ENCODE results near the gene TBXA2R.
"Not testable (repeated sequence)": the region's sequence is repeated elsewhere in the genome, so short reads cannot be mapped to it uniquely, and the experiment has no call there.

TBXA2R gene

GRCh38 chr19:3637621-3638020 lies 30.9 kb upstream of the TBXA2R start:
- Histone ChIP-seq H3K36me3 (ENCODE audit: insufficient read depth, low read length) (peaks cover 34% of the 10 kb centered on the region), H3K4me1 (ENCODE audit: insufficient read depth, low read length) (no peaks in the 10 kb centered on the region), H3K9ac (ENCODE audit: low read length) (no peak overlapping the region), H3K27ac (ENCODE audit: low read depth, low read length) (no peak overlapping the region), H3K4me3 (ENCODE audit: low read depth in 1 of 2, low read length in 2 of 2) (no peak overlapping the region), H3K27me3 (ENCODE audit: control insufficient read depth in 1 of 2, insufficient read depth in 2 of 2, low read length in 2 of 2) (no peaks in the 10 kb centered on the region), H3K9me3 (ENCODE audit: low read length) (no peaks in the 10 kb centered on the region)

GRCh38 chr19:3636962-3637361 lies 30.3 kb upstream of the TBXA2R start:
- Histone ChIP-seq H3K36me3 (ENCODE audit: insufficient read depth, low read length) (peaks cover 28% of the 10 kb centered on the region), H3K4me3 (ENCODE audit: low read depth in 1 of 2, low read length in 2 of 2) (no peak overlapping the region), H3K9ac (ENCODE audit: low read length) (no peak overlapping the region), H3K4me1 (ENCODE audit: insufficient read depth, low read length) (no peaks in the 10 kb centered on the region), H3K9me3 (ENCODE audit: low read length) (no peaks in the 10 kb centered on the region), H3K27ac (ENCODE audit: low read depth, low read length) (no peak overlapping the region), H3K27me3 (ENCODE audit: control insufficient read depth in 1 of 2, insufficient read depth in 2 of 2, low read length in 2 of 2) (no peaks in the 10 kb centered on the region)

GRCh38 chr19:3636506-3636905 lies 29.8 kb upstream of the TBXA2R start:
- no peak overlapping the region for H3K9ac ChIP-seq (ENCODE audit: low read length)
- no peaks in the 10 kb centered on the region for H3K4me1 ChIP-seq (ENCODE audit: insufficient read depth, low read length)
- peaks cover 28% of the 10 kb centered on the region for H3K36me3 ChIP-seq (ENCODE audit: insufficient read depth, low read length)
- H3K9me3 ChIP-seq (ENCODE audit: low read length): no peaks in the 10 kb centered on the region
- H3K27ac ChIP-seq (ENCODE audit: low read depth, low read length): no peak overlapping the region
- H3K4me3 ChIP-seq (ENCODE audit: low read depth in 1 of 2, low read length in 2 of 2): no peak overlapping the region
- no peaks in the 10 kb centered on the region for H3K27me3 ChIP-seq (ENCODE audit: control insufficient read depth in 1 of 2, insufficient read depth in 2 of 2, low read length in 2 of 2)

DNA sequence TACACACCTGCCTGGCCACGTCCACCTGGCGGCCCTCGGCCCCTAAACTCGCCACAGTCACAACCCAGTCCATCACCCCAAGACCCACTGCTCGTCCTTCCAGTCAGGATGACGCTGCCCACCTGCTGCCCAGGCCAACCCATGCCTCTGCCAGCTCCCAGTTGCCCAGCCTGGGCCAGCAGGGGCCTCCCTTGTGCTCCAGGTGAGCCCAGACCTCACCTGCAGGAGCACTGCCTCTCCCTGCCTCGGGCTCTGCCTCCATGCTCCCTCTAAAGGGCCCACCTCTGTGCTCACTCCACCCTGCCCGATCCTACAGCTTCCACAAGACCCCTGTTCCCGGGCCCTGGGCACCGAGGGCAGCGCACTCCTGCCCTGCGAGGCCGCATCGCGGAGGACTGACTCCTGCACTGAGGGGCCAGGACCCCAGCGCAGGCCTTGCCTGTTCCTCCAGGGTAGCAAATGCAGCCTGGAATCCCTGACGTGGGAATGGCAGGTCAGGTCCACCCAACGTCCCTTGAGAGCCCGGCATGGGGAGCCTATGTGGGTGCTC lies 27.9 kb upstream of the TBXA2R start:
- Histone ChIP-seq H3K9me3 (ENCODE audit: low read length) (no peaks in the 10 kb centered on the region), H3K27me3 (ENCODE audit: control insufficient read depth in 1 of 2, insufficient read depth in 2 of 2, low read length in 2 of 2) (no peaks in the 10 kb centered on the region), H3K9ac (ENCODE audit: low read length) (no peak overlapping the region), H3K4me1 (ENCODE audit: insufficient read depth, low read length) (no peaks in the 10 kb centered on the region), H3K27ac (ENCODE audit: low read depth, low read length) (no peak overlapping the region), H3K36me3 (ENCODE audit: insufficient read depth, low read length) (peaks cover 23% of the 10 kb centered on the region), H3K4me3 (ENCODE audit: low read depth in 1 of 2, low read length in 2 of 2) (no peak overlapping the region)

DNA sequence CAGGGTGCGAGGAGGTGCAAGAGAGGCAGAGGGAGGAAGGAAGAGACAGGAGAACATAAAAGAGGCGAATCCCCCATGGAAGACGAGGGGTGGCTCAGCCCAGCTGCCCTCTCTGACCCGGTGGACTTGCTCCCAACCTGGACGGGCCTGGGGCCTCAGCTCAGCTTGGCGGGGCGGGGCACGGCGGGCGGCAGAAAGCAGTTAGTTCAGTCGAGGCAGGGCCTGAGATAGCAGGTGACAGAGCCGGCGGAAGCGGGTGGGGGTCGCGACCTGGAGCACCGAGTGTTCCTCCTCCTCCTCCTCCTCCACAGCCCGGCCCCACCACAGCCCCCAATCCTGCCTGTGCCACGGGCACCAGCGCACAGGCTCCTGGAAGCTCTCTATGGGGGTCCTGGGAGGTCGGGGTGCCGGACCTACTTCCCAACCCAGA lies 26.9 kb upstream of the TBXA2R start:
- Histone ChIP-seq H3K36me3 (ENCODE audit: insufficient read depth, low read length) (peaks cover 13% of the 10 kb centered on the region), H3K27ac (ENCODE audit: low read depth, low read length) (no peak overlapping the region)

GRCh38 chr19:3632739-3633558 lies 26.3 kb upstream of the TBXA2R start:
- Histone ChIP-seq H3K9ac (ENCODE audit: low read length) (no peak overlapping the region), H3K27ac (ENCODE audit: low read depth, low read length) (no peak overlapping the region), H3K9me3 (ENCODE audit: low read length) (no peaks in the 10 kb centered on the region), H3K4me3 (ENCODE audit: low read depth in 1 of 2, low read length in 2 of 2) (no peak overlapping the region), H3K27me3 (ENCODE audit: control insufficient read depth in 1 of 2, insufficient read depth in 2 of 2, low read length in 2 of 2) (no peaks in the 10 kb centered on the region), H3K4me1 (ENCODE audit: insufficient read depth, low read length) (no peaks in the 10 kb centered on the region), H3K36me3 (ENCODE audit: insufficient read depth, low read length) (peaks cover 10% of the 10 kb centered on the region)

More for the DNA sequence above, 26.9 kb upstream of the TBXA2R start:
- no peaks in the 10 kb centered on the region for H3K4me1 ChIP-seq (ENCODE audit: insufficient read depth, low read length)
- no peak overlapping the region for H3K4me3 ChIP-seq (ENCODE audit: low read depth in 1 of 2, low read length in 2 of 2)
- no peak overlapping the region for H3K9ac ChIP-seq (ENCODE audit: low read length)
- no peaks in the 10 kb centered on the region for H3K27me3 ChIP-seq (ENCODE audit: control insufficient read depth in 1 of 2, insufficient read depth in 2 of 2, low read length in 2 of 2)
- no peaks in the 10 kb centered on the region for H3K9me3 ChIP-seq (ENCODE audit: low read length)

- Histone ChIP-seq H3K4me3 (ENCODE audit: low read depth in 1 of 2, low read length in 2 of 2) (no peak overlapping the region), H3K36me3 (ENCODE audit: insufficient read depth, low read length) (peaks cover 10% of the 10 kb centered on the region), H3K27ac (ENCODE audit: low read depth, low read length) (no peak overlapping the region), H3K9ac (ENCODE audit: low read length) (no peak overlapping the region), H3K27me3 (ENCODE audit: control insufficient read depth in 1 of 2, insufficient read depth in 2 of 2, low read length in 2 of 2) (no peaks in the 10 kb centered on the region), H3K9me3 (ENCODE audit: low read length) (no peaks in the 10 kb centered on the region), H3K4me1 (ENCODE audit: insufficient read depth, low read length) (peaks cover 3% of the 10 kb centered on the region)
Measured at GRCh38 chr19:3632098-3632497, 25.4 kb upstream of the TBXA2R start.

- Histone ChIP-seq H3K27ac (ENCODE audit: low read depth, low read length) (no peak overlapping the region), H3K9ac (ENCODE audit: low read length) (no peak overlapping the region)
Measured at GRCh38 chr19:3631053-3631861, 24.6 kb upstream of the TBXA2R start.

GRCh38 chr19:3628766-3629165 lies 22.1 kb upstream of the TBXA2R start:
- H3K36me3 ChIP-seq (ENCODE audit: insufficient read depth, low read length): peaks cover 10% of the 10 kb centered on the region
- not testable (repeated sequence) for H3K9ac ChIP-seq (ENCODE audit: low read length); H3K27me3 ChIP-seq (ENCODE audit: control insufficient read depth in 1 of 2, insufficient read depth in 2 of 2, low read length in 2 of 2); H3K27ac ChIP-seq (ENCODE audit: low read depth, low read length); H3K4me3 ChIP-seq (ENCODE audit: low read depth in 1 of 2, low read length in 2 of 2); H3K9me3 ChIP-seq (ENCODE audit: low read length)
- H3K4me1 ChIP-seq (ENCODE audit: insufficient read depth, low read length): peaks cover 17% of the 10 kb centered on the region

More at GRCh38 chr19:3631053-3631861, 24.6 kb upstream of the TBXA2R start:
- Histone ChIP-seq H3K36me3 (ENCODE audit: insufficient read depth, low read length) (peaks cover 10% of the 10 kb centered on the region), H3K9me3 (ENCODE audit: low read length) (no peaks in the 10 kb centered on the region), H3K4me1 (ENCODE audit: insufficient read depth, low read length) (peaks cover 3% of the 10 kb centered on the region), H3K27me3 (ENCODE audit: control insufficient read depth in 1 of 2, insufficient read depth in 2 of 2, low read length in 2 of 2) (no peaks in the 10 kb centered on the region), H3K4me3 (ENCODE audit: low read depth in 1 of 2, low read length in 2 of 2) (no peak overlapping the region)

GRCh38 chr19:3627351-3627723 lies 20.7 kb upstream of the TBXA2R start:
- H3K9me3 ChIP-seq (ENCODE audit: low read length): no peaks in the 10 kb centered on the region
- H3K9ac ChIP-seq (ENCODE audit: low read length): no peak overlapping the region
- H3K27me3 ChIP-seq (ENCODE audit: control insufficient read depth in 1 of 2, insufficient read depth in 2 of 2, low read length in 2 of 2): no peaks in the 10 kb centered on the region
- peaks cover 15% of the 10 kb centered on the region for H3K36me3 ChIP-seq (ENCODE audit: insufficient read depth, low read length)
- no peak overlapping the region for H3K27ac ChIP-seq (ENCODE audit: low read depth, low read length)
- H3K4me3 ChIP-seq (ENCODE audit: low read depth in 1 of 2, low read length in 2 of 2): peak overlapping the region in 1 of 2 donors; percentile 92
- peaks cover 17% of the 10 kb centered on the region for H3K4me1 ChIP-seq (ENCODE audit: insufficient read depth, low read length)

DNA sequence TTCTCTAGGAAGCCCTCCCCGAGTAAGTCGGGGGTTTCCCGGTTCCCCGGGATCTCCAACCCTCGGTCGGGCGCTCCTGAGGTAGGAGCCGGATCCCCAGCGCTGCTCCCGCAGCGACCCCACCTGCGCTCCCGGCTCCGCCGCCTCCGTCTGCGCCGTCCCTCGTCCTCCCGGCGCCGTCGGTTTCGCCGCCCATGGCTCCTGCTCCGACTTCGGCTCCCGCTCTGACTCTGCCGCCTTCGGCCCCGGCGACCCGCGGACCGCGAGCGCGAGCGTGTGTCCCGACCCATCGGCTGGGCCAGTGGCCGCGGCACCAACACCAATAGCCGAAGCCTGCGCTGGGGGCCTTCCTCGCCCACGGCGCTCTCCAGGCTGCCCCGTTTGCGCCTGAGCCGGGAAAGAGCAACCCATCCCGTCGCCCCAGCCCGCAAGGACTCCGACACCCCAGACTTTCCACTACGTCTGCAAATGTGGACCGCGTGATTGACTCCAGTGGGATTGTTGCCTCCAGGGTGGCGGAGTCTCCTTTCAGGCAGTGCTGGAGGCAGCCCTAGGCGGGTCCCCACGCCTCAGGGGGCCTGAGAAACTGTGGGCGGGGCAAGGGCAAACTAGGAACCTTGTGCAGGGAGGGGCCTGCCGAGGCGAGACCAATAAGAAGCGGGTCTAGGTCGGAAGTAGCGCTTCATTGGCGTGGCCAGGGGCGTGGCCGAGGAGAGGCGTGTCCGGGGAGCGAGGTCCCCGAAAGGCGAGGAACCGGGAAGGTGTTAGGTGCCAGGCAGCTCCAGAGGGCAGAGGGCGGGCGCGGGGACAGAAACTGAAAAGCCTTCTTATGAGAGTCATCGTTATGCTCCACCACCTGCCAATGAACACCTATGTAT lies 20.0 kb upstream of the TBXA2R start, which contains the start of gene CACTIN:
TSS of gene CACTIN (minus strand) at position 318 of the 878 bp plus-strand sequence. CDS start at position 290, 28 bp downstream.
- Histone ChIP-seq H3K36me3 (ENCODE audit: insufficient read depth, low read length) (peaks cover 15% of the 10 kb centered on the region), H3K4me3 (ENCODE audit: low read depth in 1 of 2, low read length in 2 of 2) (peak within 1 kb of the TSS; percentile 92 to 94), H3K27me3 (ENCODE audit: control insufficient read depth in 1 of 2, insufficient read depth in 2 of 2, low read length in 2 of 2) (no peaks in the 10 kb centered on the region), H3K27ac (ENCODE audit: low read depth, low read length) (peak within 1 kb of the TSS; percentile 78), H3K9ac (ENCODE audit: low read length) (peak within 1 kb of the TSS; percentile 79), H3K9me3 (ENCODE audit: low read length) (no peaks in the 10 kb centered on the region), H3K4me1 (ENCODE audit: insufficient read depth, low read length) (peaks cover 17% of the 10 kb centered on the region)
